Measurements from ENCODE around the gene KCNK2. TPM values are rescaled to one million over a fixed set of nuclear protein-coding genes. Genes with fewer than 3 reads are reported as not detected.

KCNK2 gene
- total RNA-seq, 2 donors from 2014 or later: 0.17 to 0.56 TPM

GRCh38 chr1:215059947-215060346 lies 22.6 kb upstream of the KCNK2 start:
- no peaks in the 10 kb centered on the region for H3K9me3 ChIP-seq
- TF ChIP-seq CTCF (IDR thresholded peaks at IDR 0.05): no peak
- no peak overlapping the region for H3K4me3 ChIP-seq
- intact Hi-C loops (cut with DNase I): no loop called here
- H3K27ac ChIP-seq: no peak overlapping the region
- no peaks in the 10 kb centered on the region for H3K4me1 ChIP-seq
- H3K36me3 ChIP-seq: no peaks in the 10 kb centered on the region
- no peaks in the 10 kb centered on the region for H3K27me3 ChIP-seq
- no peak for DNase-seq
- H3K9ac ChIP-seq (ENCODE audit: low read depth in 2 of 2, low read length in 2 of 2): no peak overlapping the region

- Histone ChIP-seq H3K4me3 (no peak overlapping the region), H3K4me1 (no peaks in the 10 kb centered on the region), H3K9ac (ENCODE audit: low read depth in 2 of 2, low read length in 2 of 2) (no peak overlapping the region), H3K9me3 (no peaks in the 10 kb centered on the region), H3K27ac (no peak overlapping the region), H3K36me3 (no peaks in the 10 kb centered on the region), H3K27me3 (no peaks in the 10 kb centered on the region)
- DNase-seq: no peak
- intact Hi-C loops (cut with DNase I): no loop called here
- no peak for TF ChIP-seq CTCF (IDR thresholded peaks at IDR 0.05)
These were observed 18.2 kb upstream of the KCNK2 start for GRCh38 chr1:215064327-215064726.

GRCh38 chr1:215071078-215071477 lies 11.5 kb upstream of the KCNK2 start:
- Histone ChIP-seq H3K27me3 (no peaks in the 10 kb centered on the region), H3K4me3 (no peak overlapping the region), H3K9ac (ENCODE audit: low read depth in 2 of 2, low read length in 2 of 2) (no peak overlapping the region), H3K9me3 (no peaks in the 10 kb centered on the region), H3K4me1 (no peaks in the 10 kb centered on the region), H3K36me3 (no peaks in the 10 kb centered on the region), H3K27ac (no peak overlapping the region)
- no peak for DNase-seq
- intact Hi-C loops (cut with DNase I): no loop called here
- TF ChIP-seq CTCF (IDR thresholded peaks at IDR 0.05): no peak

- intact Hi-C loops (cut with DNase I): no loop called here
- H3K9me3 ChIP-seq: no peaks in the 10 kb centered on the region
- no peak for DNase-seq
- no peak overlapping the region for H3K9ac ChIP-seq (ENCODE audit: low read depth in 2 of 2, low read length in 2 of 2)
- no peaks in the 10 kb centered on the region for H3K27me3 ChIP-seq
- no peaks in the 10 kb centered on the region for H3K36me3 ChIP-seq
- H3K4me1 ChIP-seq: no peaks in the 10 kb centered on the region
- H3K4me3 ChIP-seq: no peak overlapping the region
- TF ChIP-seq CTCF (IDR thresholded peaks at IDR 0.05): no peak
- H3K27ac ChIP-seq: no peak overlapping the region
These were observed 6.2 kb upstream of the KCNK2 start for GRCh38 chr1:215076322-215076721.

GRCh38 chr1:215079456-215079855 lies 3.1 kb upstream of the KCNK2 start:
- peaks cover 18% of the 10 kb centered on the region for H3K27me3 ChIP-seq
- no peaks in the 10 kb centered on the region for H3K36me3 ChIP-seq
- DNase-seq: no peak
- no peak for TF ChIP-seq CTCF (IDR thresholded peaks at IDR 0.05)
- H3K4me1 ChIP-seq: no peaks in the 10 kb centered on the region
- no peak overlapping the region for H3K9ac ChIP-seq (ENCODE audit: low read depth in 2 of 2, low read length in 2 of 2)
- H3K27ac ChIP-seq: no peak overlapping the region
- no peaks in the 10 kb centered on the region for H3K9me3 ChIP-seq
- intact Hi-C loops (cut with DNase I): no loop called here
- H3K4me3 ChIP-seq: no peak overlapping the region
